Measurements from ENCODE around the gene INPP4A.
A peak's percentile ranks its signal among the peaks of the same experiment; 100 is the strongest.
"Not testable (repeated sequence)": the region's sequence is repeated elsewhere in the genome, so short reads cannot be mapped to it uniquely, and the experiment has no call there.

INPP4A gene

GRCh38 chr2:98444436-98445176, at the start of gene INPP4A:
Gene INPP4A, plus strand, starts transcription at chr2:98444858. Its CDS starts 75,191 bp downstream, at chr2:98520049.
- DNase-seq (ENCODE audit: low read depth, low spot score) = no peak

GRCh38 chr2:98395977-98396376, 48.7 kb upstream of the INPP4A start:
- DNase-seq (ENCODE audit: low read depth, low spot score) = no peak

- no peak for DNase-seq (ENCODE audit: low read depth, low spot score)
Observed at GRCh38 chr2:98396745-98397355, 47.8 kb upstream of the INPP4A start.

- DNase-seq (ENCODE audit: low read depth, low spot score) = no peak
Observed at GRCh38 chr2:98399140-98399539, 45.5 kb upstream of the INPP4A start.

- DNase-seq (ENCODE audit: low read depth, low spot score) = no peak
Observed at GRCh38 chr2:98403878-98404277, 40.8 kb upstream of the INPP4A start.

GRCh38 chr2:98404556-98405250, 40.0 kb upstream of the INPP4A start:
- DNase-seq (ENCODE audit: low read depth, low spot score) = no peak

- no peak for DNase-seq (ENCODE audit: low read depth, low spot score)
Observed at GRCh38 chr2:98405301-98405700, 39.4 kb upstream of the INPP4A start.

GRCh38 chr2:98408155-98408554, 36.5 kb upstream of the INPP4A start:
- DNase-seq (ENCODE audit: low read depth, low spot score) = no peak

GRCh38 chr2:98412751-98413458, 31.8 kb upstream of the INPP4A start:
- DNase-seq (ENCODE audit: low read depth, low spot score) = peak; percentile 29

GRCh38 chr2:98414246-98414645, 30.4 kb upstream of the INPP4A start:
- not testable (repeated sequence) for DNase-seq (ENCODE audit: low read depth, low spot score)

GRCh38 chr2:98415719-98416248, 28.9 kb upstream of the INPP4A start:
- not testable (repeated sequence) for DNase-seq (ENCODE audit: low read depth, low spot score)

GRCh38 chr2:98416383-98417159, 28.1 kb upstream of the INPP4A start:
- DNase-seq (ENCODE audit: low read depth, low spot score) = no peak

GRCh38 chr2:98419544-98419943, 25.1 kb upstream of the INPP4A start:
- DNase-seq (ENCODE audit: low read depth, low spot score) = no peak

- no peak for DNase-seq (ENCODE audit: low read depth, low spot score)
Observed at GRCh38 chr2:98419977-98420725, 24.5 kb upstream of the INPP4A start.

GRCh38 chr2:98422449-98422848, 22.2 kb upstream of the INPP4A start:
- no peak for DNase-seq (ENCODE audit: low read depth, low spot score)

GRCh38 chr2:98426771-98427170, 17.9 kb upstream of the INPP4A start:
- DNase-seq (ENCODE audit: low read depth, low spot score) = no peak

- DNase-seq (ENCODE audit: low read depth, low spot score) = no peak
Observed at GRCh38 chr2:98432145-98432544, 12.5 kb upstream of the INPP4A start.

GRCh38 chr2:98433363-98433964, 11.2 kb upstream of the INPP4A start:
- DNase-seq (ENCODE audit: low read depth, low spot score) = no peak

GRCh38 chr2:98434492-98434891, 10.2 kb upstream of the INPP4A start:
- no peak for DNase-seq (ENCODE audit: low read depth, low spot score)

GRCh38 chr2:98435670-98436069, 9.0 kb upstream of the INPP4A start:
- not testable (repeated sequence) for DNase-seq (ENCODE audit: low read depth, low spot score)

All from smooth muscle cell of the brain vasculature (primary cell).